Fibroblast of lung (primary cell): ENCODE measurements around the gene KRT7. TPM values are rescaled to one million over a fixed set of nuclear protein-coding genes. Genes with fewer than 3 reads are reported as not detected.

Experiments
- DNase-seq, 2 donors: peaks; one replicate each; pipeline versions ENCODE4 v3.0.0 to v3.0.0-alpha.2; 2010; ENCODE audit warnings: low read depth in 2 of 2
- H2AFZ ChIP-seq: 2 replicates; pipeline ENCODE4 v1.5.1; 2012; ENCODE audit warnings: low read length, control low read depth, inconsistent platforms
- H3K27ac ChIP-seq: 2 replicates; pipeline ENCODE4 v1.5.1; 2011; ENCODE audit warnings: low read length, control low read depth; ENCODE audit not compliant: insufficient read depth
- H3K27me3 ChIP-seq: 2 replicates; pipeline ENCODE4 v1.5.1; 2011; ENCODE audit warnings: mild to moderate bottlenecking, low read length; ENCODE audit not compliant: control insufficient read depth, insufficient read depth
- H3K36me3 ChIP-seq: 2 replicates; pipeline ENCODE4 v1.5.1; 2011; ENCODE audit warnings: low read length; ENCODE audit not compliant: control insufficient read depth, insufficient read depth
- H3K4me1 ChIP-seq: 2 replicates; pipeline ENCODE4 v1.5.1; 2011; ENCODE audit warnings: low read length; ENCODE audit not compliant: control insufficient read depth, insufficient read depth; ENCODE audit errors: extremely low read depth
- H3K4me2 ChIP-seq: 2 replicates; pipeline ENCODE4 v1.5.1; 2011; ENCODE audit warnings: low read length, control low read depth; ENCODE audit not compliant: insufficient read depth; ENCODE audit errors: extremely low read depth
- H3K4me3 ChIP-seq, 4 experiments: fragments of 200-600 bp in 1 of 4; sonication (generic) in 1 of 4; replicated peaks in 1 of 4; 2 replicates each; pipeline ENCODE4 v1.5.1; 2011 to 2016; ENCODE audit warnings: low read length in 4 of 4, low read depth in 3 of 4, mild to moderate bottlenecking in 3 of 4, control low read depth in 2 of 4, inconsistent platforms in 1 of 4, mixed read lengths in 1 of 4; ENCODE audit not compliant: insufficient read depth in 1 of 4; ENCODE audit errors: control extremely low read depth in 1 of 4
- H3K79me2 ChIP-seq: 2 replicates; pipeline ENCODE4 v1.5.1; 2012; ENCODE audit warnings: mild to moderate bottlenecking, low read length, inconsistent platforms; ENCODE audit not compliant: control insufficient read depth, insufficient read depth
- H3K9ac ChIP-seq: 2 replicates; pipeline ENCODE4 v1.5.1; 2011; ENCODE audit warnings: mild to moderate bottlenecking, low read length, control low read depth; ENCODE audit not compliant: insufficient read depth
- H3K9me3 ChIP-seq: 2 replicates; pipeline ENCODE4 v1.5.1; 2012; ENCODE audit warnings: low read depth, low read length; ENCODE audit not compliant: control insufficient read depth, insufficient read depth
- H4K20me1 ChIP-seq: 2 replicates; pipeline ENCODE4 v1.5.1; 2011; ENCODE audit warnings: low read length; ENCODE audit not compliant: control insufficient read depth, insufficient read depth; ENCODE audit errors: extremely low read depth
- EZH2 ChIP-seq: IDR thresholded peaks from 2 replicates; pipeline ENCODE4 v1.5.1; 2012; ENCODE audit warnings: low read length, control low read depth, mild to moderate bottlenecking; ENCODE audit errors: missing control alignments
- polyA plus RNA-seq, 2 donors: library from polyadenylated mRNA; depleted of rRNA in 1 of 2; stranded (reverse) in 1 of 2; unstranded in 1 of 2; fragments of >200 nt; gene quantifications; 2 replicates each; pipeline ENCODE4 v1.2.1, GENCODE V29; 2011 to 2012; ENCODE audit warnings: missing spikeins in 1 of 2
- total RNA-seq: library from RNA; depleted of rRNA; stranded (reverse); fragments of >200 nt; gene quantifications from 2 replicates; pipeline ENCODE4 v1.2.1, GENCODE V29; 2014
- TF ChIP-seq, protein P1 (sequence below), 2 donors: IDR thresholded peaks in 1 of 2; conservative IDR thresholded peaks in 1 of 2; 1 replicate in 1 of 2; 2 replicates in 1 of 2; pipeline ENCODE4 v1.5.1; 2011 to 2012; ENCODE audit warnings: low read length in 2 of 2, control low read depth in 1 of 2, inconsistent platforms in 1 of 2, low read depth in 1 of 2, mild to moderate bottlenecking in 1 of 2

KRT7 gene
- total and polyA plus RNA-seq, 2 donors (not counting 1 experiment from before 2014, with no cell fraction given), result 3.5 to 8.6 TPM

DNA sequence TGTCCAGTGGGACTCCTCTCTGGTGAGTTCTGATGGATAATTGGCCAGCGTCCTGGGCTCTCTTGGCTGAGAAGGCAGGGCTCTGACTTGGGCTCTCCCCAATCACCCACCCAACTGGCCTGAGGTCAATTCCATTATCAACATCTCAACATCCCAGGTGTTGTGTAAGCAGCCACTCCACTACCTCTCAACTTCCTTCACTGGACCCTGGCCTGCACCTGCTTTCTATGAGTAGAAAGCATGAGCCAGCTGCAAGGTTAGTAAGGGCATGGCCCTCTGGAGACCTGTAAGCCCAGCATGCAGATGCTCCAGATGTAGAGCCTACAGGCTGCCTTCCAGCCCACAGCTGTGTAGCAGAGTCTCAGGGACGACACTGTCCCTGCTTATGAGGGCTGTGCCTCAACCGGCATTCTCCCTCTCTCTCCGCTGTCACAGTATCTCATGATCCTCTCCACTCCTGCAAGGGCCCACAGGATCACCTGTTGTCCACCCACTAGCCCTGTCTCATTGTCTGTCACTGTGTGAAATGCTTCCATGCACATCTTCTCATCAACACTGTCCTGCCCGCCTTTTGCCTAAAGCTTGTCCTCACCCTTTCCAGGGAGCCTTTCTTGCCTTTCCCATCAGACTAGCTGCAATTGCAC is 63.7 kb downstream of the KRT7 start:
- H3K36me3 ChIP-seq, result no peaks in the 10 kb centered on the region
- H3K79me2 ChIP-seq, result no peaks in the 10 kb centered on the region
- H2AFZ ChIP-seq, result no peak overlapping the region
- DNase-seq, result no peak
- peaks cover 8% of the 10 kb centered on the region for H3K27me3 ChIP-seq
- no peak overlapping the region for H3K4me3 ChIP-seq
- no peaks in the 10 kb centered on the region for H4K20me1 ChIP-seq
- no peaks in the 10 kb centered on the region for H3K9me3 ChIP-seq
- H3K27ac ChIP-seq, result no peak overlapping the region
- no peaks in the 10 kb centered on the region for H3K4me1 ChIP-seq
- no peak overlapping the region for H3K9ac ChIP-seq
- TF ChIP-seq, protein P1, sequence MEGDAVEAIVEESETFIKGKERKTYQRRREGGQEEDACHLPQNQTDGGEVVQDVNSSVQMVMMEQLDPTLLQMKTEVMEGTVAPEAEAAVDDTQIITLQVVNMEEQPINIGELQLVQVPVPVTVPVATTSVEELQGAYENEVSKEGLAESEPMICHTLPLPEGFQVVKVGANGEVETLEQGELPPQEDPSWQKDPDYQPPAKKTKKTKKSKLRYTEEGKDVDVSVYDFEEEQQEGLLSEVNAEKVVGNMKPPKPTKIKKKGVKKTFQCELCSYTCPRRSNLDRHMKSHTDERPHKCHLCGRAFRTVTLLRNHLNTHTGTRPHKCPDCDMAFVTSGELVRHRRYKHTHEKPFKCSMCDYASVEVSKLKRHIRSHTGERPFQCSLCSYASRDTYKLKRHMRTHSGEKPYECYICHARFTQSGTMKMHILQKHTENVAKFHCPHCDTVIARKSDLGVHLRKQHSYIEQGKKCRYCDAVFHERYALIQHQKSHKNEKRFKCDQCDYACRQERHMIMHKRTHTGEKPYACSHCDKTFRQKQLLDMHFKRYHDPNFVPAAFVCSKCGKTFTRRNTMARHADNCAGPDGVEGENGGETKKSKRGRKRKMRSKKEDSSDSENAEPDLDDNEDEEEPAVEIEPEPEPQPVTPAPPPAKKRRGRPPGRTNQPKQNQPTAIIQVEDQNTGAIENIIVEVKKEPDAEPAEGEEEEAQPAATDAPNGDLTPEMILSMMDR (conservative IDR thresholded peaks at IDR 0.05 in 1 of 2, IDR thresholded peaks at IDR 0.05 in 1 of 2; ENCODE audit: low read depth in 1 of 2, low read length in 2 of 2), result no peak
- no peak for TF ChIP-seq EZH2
- H3K4me2 ChIP-seq, result no peak overlapping the region

Other genes with a start within 250 kb of the KRT7 start
- gene TAMALIN, start 226.3 kb upstream of the KRT7 start, total RNA-seq, result 11.3 and 12.1 TPM in 2 replicates
- gene TAMALIN, start 226.3 kb upstream of the KRT7 start, polyA plus RNA-seq, result 4.9 and 5.3 TPM in 2 replicates
- gene NR4A1, start 181.8 kb upstream of the KRT7 start, total RNA-seq, result 2.1 and 3.8 TPM in 2 replicates
- gene NR4A1, start 181.8 kb upstream of the KRT7 start, polyA plus RNA-seq, result 4.1 and 15.9 TPM in 2 replicates
- 90.3 and 103 TPM in 2 replicates for gene ATG101, start 163.3 kb upstream of the KRT7 start, total RNA-seq
- gene ATG101, start 163.3 kb upstream of the KRT7 start, polyA plus RNA-seq, result 82.2 and 82.9 TPM in 2 replicates
- 2.0 and 2.1 TPM in 2 replicates for gene SMIM41, start 153.5 kb upstream of the KRT7 start, total RNA-seq
- gene SMIM41, start 153.5 kb upstream of the KRT7 start, polyA plus RNA-seq, result 1.9 and 4.8 TPM in 2 replicates
- gene KRT80, start 41.2 kb upstream of the KRT7 start, total RNA-seq, result under 0.01 and 0.17 TPM in 2 replicates
- 0.90 and 1.0 TPM in 2 replicates for gene KRT80, start 41.2 kb upstream of the KRT7 start, polyA plus RNA-seq
- 0.17 TPM in 1 of 2 replicates, not detected in the other for gene KRT86, start 41.4 kb downstream of the KRT7 start, total RNA-seq
- 0.02 TPM in 1 of 2 replicates, not detected in the other for gene KRT86, start 41.4 kb downstream of the KRT7 start, polyA plus RNA-seq
- not detected in 2 replicates for gene KRT81, start 58.3 kb downstream of the KRT7 start, total RNA-seq
- not detected in 2 replicates for gene KRT81, start 58.3 kb downstream of the KRT7 start, polyA plus RNA-seq
- not detected in 2 replicates for gene KRT83, start 88.2 kb downstream of the KRT7 start, total RNA-seq
- not detected in 2 replicates for gene KRT83, start 88.2 kb downstream of the KRT7 start, polyA plus RNA-seq
- gene KRT85, start 134.2 kb downstream of the KRT7 start, total RNA-seq, result not detected in 2 replicates
- gene KRT85, start 134.2 kb downstream of the KRT7 start, polyA plus RNA-seq, result not detected in 2 replicates
- gene KRT84, start 152.4 kb downstream of the KRT7 start, total RNA-seq, result not detected in 2 replicates
- gene KRT84, start 152.4 kb downstream of the KRT7 start, polyA plus RNA-seq, result not detected in 2 replicates
- not detected in 2 replicates for gene KRT82, start 173.1 kb downstream of the KRT7 start, total RNA-seq
- not detected in 2 replicates for gene KRT82, start 173.1 kb downstream of the KRT7 start, polyA plus RNA-seq
- not detected in 2 replicates for gene KRT75, start 201.1 kb downstream of the KRT7 start, total RNA-seq
- gene KRT75, start 201.1 kb downstream of the KRT7 start, polyA plus RNA-seq, result not detected in 2 replicates
- gene KRT6B, start 218.9 kb downstream of the KRT7 start, total RNA-seq, result not detected in 2 replicates
- gene KRT6B, start 218.9 kb downstream of the KRT7 start, polyA plus RNA-seq, result 0.05 and 0.07 TPM in 2 replicates
- not detected in 2 replicates for gene KRT6C, start 240.6 kb downstream of the KRT7 start, total RNA-seq
- not detected in 2 replicates for gene KRT6C, start 240.6 kb downstream of the KRT7 start, polyA plus RNA-seq